ENCODE results near the gene GNG2.

DNA sequence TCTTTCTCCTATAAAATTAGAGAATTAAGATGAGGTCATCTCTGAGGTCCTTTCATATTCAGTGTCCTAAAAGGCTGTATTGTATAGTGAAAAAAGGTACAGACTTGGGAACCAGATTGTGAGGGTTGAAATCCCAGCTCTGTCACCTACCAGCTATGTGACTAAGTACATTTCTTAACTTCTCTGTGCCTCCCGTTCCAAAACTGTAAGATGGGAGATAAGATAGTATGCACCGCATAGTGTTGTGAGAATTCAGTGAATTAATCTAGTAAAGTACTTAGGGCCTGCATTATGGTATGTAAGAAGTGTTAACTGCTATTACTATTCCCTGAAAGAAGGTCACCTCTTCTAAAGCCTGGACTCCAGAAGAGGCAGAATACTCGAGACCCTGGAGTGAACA, 60.6 kb downstream of the GNG2 start:
- TF ChIP-seq, protein P1, sequence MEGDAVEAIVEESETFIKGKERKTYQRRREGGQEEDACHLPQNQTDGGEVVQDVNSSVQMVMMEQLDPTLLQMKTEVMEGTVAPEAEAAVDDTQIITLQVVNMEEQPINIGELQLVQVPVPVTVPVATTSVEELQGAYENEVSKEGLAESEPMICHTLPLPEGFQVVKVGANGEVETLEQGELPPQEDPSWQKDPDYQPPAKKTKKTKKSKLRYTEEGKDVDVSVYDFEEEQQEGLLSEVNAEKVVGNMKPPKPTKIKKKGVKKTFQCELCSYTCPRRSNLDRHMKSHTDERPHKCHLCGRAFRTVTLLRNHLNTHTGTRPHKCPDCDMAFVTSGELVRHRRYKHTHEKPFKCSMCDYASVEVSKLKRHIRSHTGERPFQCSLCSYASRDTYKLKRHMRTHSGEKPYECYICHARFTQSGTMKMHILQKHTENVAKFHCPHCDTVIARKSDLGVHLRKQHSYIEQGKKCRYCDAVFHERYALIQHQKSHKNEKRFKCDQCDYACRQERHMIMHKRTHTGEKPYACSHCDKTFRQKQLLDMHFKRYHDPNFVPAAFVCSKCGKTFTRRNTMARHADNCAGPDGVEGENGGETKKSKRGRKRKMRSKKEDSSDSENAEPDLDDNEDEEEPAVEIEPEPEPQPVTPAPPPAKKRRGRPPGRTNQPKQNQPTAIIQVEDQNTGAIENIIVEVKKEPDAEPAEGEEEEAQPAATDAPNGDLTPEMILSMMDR (IDR thresholded peaks at IDR 0.05) = no peak
- TF ChIP-seq POLR2A (IDR thresholded peaks at IDR 0.05) = no peak
